OCI-LY3 (cell line): Measurements from ENCODE around the gene GNB1.

Experiments used
- EZH2phosphoT487 ChIP-seq: fragments of 200-600 bp; shearing (Covaris generic); IDR thresholded peaks from 2 replicates; pipeline ENCODE4 v1.6.1; 2018; ENCODE audit warnings: antibody characterized with exemption, mixed run types, low read depth
- TF ChIP-seq, protein P1 (sequence below): fragments of 200-600, 300-600 bp; sonication (generic); IDR thresholded peaks from 2 replicates; pipeline ENCODE4 v1.5.1; 2014; ENCODE audit warnings: antibody characterized with exemption, low read length, low read depth

DNA sequence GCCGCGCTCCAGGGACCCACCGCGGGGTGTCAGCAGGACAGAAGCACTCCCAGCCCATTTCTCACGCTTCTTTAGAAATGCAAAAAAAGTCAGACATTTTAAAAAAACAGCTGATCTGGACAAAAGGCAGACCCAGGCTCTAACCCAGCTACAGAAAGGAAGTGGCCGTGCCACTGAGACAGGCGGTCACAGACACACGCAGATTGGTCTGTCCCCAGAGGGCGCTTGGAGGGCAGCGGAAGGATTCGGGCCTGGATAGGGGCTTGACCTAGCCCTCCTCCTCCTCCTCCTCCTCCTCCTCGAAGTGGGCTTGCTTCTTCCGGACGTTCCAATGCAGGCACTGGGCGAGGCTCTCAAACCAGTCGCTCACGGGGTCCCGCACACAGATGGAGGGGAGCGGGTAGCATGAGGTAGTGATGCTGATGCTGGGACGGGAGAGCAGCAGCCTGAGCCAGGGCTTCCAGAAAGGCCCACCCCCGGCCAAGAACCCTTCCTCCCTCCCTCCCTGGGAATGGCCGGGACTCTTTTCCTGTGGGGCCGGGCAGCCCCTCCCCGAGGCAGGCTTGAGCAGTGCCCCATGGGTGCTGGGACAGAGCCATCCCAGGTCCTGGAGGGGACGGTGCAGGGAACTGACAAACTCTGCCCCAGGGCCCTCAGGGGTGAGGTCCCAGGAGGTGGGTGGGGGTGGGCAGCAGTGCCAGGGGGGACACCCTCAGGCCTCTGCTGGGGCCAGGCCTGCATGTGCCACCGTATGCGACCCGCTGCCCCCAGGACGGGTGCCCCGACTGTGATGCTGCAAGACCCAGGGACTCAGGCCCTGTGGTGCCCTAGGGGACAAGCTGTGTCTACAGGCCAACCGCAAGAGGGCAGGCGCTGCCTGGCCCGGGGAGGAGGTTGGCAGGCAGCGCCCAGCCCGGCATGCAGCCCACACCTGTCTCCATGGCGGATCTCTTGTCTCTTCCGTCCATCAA lies 138.0 kb downstream of the GNB1 start:
- TF ChIP-seq, protein P1, sequence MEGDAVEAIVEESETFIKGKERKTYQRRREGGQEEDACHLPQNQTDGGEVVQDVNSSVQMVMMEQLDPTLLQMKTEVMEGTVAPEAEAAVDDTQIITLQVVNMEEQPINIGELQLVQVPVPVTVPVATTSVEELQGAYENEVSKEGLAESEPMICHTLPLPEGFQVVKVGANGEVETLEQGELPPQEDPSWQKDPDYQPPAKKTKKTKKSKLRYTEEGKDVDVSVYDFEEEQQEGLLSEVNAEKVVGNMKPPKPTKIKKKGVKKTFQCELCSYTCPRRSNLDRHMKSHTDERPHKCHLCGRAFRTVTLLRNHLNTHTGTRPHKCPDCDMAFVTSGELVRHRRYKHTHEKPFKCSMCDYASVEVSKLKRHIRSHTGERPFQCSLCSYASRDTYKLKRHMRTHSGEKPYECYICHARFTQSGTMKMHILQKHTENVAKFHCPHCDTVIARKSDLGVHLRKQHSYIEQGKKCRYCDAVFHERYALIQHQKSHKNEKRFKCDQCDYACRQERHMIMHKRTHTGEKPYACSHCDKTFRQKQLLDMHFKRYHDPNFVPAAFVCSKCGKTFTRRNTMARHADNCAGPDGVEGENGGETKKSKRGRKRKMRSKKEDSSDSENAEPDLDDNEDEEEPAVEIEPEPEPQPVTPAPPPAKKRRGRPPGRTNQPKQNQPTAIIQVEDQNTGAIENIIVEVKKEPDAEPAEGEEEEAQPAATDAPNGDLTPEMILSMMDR = no peak
- no peak for TF ChIP-seq EZH2phosphoT487
